HG03196 (cell line): ENCODE results near the gene PERM1.
"Not testable (repeated sequence)": the region's sequence is repeated elsewhere in the genome, so short reads cannot be mapped to it uniquely, and the experiment has no call there.

Experiments used
- ATAC-seq: cut with Tn5 transposase; IDR thresholded peaks from one replicate; pipeline ENCODE4 v1.9.1; 2021; ENCODE audit not compliant: unreplicated experiment

PERM1 gene

DNA sequence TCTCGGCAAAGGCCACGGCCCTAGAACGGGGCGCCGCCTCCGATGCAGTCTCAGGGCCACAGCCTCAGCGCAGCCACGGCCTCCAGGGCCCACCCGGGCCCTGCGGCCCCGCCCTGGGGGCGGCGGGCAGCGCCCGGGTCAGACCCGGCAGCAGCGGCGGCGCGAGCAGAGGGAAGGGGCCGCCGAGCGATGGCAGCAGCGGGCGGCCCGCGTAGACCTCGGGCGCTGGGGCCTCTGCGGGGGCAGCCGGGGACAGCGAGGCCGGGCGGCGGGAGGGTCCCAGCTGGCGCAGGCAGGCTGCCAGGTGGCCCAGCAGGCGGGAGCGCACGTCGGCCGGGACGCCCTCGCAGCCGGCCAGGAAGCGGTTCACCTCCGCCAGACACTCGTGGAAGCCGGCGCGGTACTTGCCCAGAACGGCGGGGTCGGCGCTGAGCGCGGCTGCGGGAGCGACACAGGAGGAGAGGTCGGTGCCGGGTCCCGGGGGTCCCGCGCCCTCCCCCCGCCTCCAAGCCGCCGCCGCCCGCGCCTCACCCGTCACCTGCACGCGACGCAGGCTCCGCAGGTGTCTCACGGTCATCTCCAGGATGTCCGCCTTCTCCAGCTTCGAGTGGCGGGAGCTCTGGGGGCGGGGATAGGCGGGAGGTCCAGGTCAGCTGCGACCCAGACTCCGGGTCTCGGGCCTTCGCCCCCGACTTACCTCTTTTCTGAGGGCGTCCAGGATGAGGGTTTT lies 17.3 kb upstream of the PERM1 start:
- peak; percentile 14 for ATAC-seq

DNA sequence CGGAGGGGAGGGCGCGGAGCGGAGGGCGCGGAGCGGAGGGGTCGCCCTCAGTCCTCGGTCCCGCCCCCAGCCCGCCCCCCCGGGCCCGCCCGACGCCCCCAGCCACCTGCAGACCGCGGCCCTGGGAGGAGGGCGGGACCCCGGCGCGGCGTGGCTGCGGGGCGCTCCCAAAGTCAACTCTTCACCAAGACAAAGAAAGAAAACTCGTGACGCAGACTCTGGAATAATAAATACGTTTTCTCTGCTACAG lies 16.8 kb upstream of the PERM1 start:
- no peak for ATAC-seq

DNA sequence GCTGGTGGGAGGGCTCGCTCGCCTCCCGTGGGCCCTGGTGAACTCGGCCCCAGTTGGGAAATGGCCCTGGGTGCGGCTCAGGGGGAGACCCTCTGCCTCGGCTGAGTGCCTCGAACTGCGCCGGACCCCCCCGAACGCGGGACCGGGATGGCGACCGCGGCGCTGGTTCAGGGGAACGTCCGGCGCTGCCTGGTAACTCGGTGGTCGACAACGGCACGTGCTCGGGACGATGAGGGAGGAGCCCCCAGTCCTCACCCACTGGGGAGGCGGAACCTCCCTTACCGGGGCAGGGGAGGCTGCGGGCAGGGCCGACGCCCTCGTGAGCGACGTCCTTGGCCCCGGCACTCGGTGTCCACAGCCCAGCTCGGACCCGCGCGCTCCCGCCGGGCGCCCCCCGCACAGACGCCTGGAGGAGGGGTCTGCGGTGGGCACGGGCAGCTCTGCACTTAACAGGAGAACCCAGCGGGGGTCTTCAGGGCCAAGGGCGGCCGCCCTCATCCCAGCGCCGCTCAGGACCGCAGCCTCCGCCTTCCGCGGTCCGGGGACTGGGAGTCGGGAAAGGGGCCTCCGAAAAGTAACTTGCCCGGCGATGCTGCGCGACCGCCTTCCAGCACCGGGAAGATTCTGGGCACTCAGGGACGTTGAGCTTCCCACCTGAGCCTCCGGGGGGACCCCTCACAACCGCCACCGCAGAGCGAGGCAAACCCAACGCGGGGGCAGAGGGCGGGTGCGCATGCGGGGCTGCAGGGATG lies 16.3 kb upstream of the PERM1 start:
- no peak for ATAC-seq

DNA sequence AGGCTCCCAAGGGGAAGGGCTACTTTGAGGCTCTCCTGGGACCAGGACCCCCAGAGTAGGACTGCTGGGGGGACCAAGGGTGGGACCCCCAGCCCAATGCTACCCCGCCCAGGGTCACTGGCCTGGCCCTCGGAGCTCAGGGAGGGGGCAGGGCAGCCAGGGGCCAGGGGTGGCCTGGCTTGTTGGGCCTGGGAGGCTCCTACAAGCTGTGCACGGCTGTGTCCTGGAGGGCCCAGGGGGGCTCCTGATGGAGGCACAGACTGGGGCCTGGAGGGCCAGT lies 15.8 kb upstream of the PERM1 start:
- no peak for ATAC-seq

DNA sequence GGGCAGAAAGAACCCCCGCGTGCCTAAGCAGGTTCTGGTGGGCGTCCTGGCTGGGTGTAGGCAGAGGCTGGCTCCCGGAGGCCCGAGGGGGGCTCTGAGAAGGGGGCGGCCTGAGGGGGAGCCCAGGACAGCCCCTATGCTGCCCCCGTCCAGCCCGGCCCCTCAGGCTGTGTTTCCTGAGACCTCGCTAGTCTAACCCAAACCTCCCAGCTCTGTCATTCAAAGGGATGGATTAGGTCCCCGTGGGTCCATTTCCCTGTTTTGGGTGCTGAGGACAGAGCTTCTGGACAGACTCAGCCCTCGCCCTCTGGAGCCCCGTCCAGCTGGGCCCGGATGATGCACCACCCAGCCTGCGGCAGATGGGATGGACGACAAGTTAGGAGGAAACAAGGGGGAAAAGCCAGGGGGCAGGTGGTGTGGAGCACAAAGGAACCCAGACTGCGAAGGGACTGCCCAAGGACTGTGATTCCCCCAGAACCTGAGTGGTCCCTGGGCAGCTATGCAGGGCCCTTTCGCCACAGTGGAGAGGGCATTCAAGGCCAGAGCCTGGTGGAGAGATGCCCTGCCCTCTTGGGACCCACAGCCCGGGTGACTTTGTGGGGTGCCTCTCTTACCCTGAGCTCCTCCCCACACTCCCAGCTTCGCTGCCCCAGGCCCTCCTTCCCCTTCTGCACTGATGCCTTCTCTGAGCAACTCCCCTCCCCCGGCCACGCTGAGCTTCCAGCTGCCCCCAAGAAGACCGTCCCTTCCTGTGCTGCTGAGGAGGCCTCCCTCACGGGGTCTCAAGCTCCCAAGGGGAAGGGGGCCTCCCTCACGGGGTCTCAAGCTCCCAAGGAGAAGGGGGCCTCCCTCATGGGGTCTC lies 15.2 kb upstream of the PERM1 start:
- ATAC-seq = no peak

DNA sequence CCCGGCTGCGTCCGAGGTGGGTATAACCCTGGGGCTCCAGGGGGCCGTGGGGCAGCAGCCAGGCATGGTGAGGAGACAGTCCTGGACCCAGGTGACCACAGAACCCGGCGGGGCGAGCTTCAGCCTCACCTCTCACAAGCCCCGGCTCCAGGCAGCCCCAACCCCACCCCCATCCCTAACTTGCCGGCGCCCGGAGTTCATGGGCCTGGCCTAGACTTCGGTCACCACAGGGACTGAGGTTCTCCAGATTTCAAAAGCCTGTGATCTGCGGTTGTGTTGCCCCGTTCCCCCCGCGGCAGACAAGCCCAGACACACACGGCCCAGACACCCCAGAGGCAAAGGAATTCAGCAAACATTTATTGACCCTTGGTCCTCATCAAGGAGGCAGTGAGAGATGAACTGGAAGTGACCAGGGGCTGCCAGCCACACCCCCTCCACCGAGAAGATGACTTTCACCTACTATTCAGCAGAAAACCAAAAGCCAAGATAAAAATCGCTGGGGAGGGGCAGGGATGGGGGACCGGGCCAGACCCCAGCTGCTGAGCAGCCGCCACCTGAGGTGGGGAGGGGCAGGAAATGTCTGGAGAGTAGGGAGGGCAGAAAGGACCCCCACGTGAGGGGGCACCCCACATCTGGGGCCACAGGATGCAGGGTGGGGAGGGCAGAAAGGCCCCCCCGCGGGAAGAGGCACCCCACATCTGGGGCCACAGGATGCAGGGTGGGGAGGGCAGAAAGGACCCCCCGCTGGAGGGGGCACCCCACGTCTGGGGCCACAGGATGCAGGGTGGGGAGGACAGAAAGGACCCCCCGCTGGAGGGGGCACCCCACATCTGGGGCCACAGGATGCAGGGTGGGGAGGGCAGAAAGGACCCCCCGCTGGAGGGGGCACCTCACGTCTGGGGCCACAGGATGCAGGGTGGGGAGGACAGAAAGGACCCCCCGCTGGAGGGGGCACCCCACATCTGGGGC lies 14.1 kb upstream of the PERM1 start:
- no peak for ATAC-seq

DNA sequence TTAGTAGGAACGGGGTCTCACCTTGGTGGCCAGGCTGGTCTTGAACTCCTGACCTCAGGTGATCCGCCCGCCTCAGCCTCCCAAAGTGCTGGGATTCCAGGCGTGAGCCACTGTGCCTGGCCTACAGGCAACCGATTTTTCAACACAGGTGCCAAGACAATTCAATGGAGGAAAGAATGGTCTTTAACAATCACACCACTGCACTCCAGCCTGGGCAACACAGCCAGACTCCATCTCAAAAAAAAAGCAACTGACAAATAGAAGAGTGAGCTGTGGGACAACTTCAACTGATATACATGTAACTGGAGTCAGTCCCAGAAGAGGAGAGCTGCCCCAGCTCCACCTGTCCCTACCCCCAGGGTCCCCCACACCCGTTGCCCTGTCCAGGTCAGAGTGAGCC lies 12.7 kb upstream of the PERM1 start:
- ATAC-seq = not testable (repeated sequence)

DNA sequence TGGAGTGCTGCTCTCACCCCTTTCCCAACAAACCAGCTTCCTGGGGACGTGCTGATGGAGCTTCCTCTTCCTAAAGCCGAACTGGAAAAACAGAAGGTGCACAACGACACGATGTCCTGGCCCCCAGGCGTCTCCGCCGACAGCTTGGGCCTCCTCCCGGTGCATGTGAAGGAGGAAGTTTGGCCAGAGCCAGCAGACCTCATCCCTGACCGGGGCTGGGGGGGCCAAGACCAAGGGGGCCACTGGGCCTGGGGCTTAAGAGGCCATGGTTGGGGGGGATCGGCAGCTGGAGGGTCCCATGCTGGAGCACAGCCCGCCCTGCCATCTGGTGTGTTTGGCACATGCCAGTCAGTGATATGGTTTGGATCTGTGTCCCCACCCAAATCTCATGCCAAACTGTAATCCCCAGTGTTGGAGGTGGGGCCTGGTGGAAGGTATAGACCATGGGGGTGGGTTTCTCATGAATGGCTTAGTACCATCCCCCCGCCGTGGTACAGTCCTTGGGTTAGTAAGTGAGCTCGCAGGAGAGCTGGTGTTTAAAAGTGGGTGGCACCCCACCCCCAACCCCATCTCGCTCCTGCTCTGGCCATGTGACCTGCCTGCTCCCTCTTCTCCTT lies 11.6 kb upstream of the PERM1 start:
- ATAC-seq = no peak

DNA sequence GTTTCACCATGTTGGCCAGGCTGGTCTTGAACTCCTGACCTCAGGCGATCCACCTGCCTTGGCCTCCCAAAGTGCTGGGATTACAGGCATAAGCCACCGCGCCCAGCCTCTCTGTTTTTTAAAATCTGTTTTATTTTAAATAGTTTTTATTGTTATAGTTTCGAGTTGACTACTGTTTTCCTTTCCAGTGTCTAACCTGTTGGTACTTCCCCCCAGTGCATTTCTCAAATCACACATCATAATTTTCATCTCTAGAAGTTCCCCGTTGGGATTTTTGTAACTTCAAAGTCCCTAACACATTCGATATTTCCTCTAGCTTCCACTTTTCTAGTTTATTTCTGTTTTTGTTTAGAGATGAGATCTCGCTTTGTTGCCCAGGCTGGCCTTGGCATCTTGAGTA lies 10.5 kb upstream of the PERM1 start:
- ATAC-seq = no peak

DNA sequence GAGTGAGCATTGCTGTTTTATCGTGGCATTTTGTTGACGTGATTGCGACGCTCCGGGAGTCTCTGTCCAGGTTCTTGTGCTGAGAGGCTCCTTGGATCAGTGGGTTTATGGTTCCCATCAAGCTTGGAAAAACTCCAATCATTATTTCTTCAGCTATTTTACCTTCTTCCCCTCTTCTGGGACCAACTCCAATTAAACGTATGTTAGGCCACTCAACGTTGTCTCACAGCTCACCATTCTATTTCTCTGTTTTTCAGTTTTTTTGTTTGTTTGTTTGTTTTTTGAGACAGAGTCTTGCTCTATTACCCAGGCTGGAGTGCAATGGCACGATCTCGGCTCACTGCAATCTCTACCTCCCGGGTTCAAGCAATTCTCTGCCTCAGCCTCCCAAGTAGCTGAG lies 10.0 kb upstream of the PERM1 start:
- no peak for ATAC-seq

DNA sequence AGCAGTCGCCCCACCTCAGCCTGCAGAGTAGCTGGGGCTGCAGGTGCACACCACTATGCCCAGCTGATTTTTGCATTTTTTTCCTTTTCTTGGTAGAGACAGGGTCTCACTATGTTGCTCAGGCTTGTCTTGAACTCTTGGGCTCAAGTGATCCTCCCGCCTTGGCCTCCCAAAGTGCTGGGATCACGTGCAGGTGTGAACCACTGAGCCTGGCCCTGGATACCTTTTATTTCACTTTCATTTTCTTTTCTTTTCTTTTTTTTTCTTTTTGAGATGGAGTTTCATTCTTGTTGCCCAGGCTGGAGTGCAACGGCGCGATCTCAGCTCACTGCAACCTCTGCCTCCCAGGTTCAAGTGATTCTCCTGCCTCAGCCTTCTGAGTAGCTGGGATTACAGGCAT lies 9.4 kb upstream of the PERM1 start:
- not testable (repeated sequence) for ATAC-seq

DNA sequence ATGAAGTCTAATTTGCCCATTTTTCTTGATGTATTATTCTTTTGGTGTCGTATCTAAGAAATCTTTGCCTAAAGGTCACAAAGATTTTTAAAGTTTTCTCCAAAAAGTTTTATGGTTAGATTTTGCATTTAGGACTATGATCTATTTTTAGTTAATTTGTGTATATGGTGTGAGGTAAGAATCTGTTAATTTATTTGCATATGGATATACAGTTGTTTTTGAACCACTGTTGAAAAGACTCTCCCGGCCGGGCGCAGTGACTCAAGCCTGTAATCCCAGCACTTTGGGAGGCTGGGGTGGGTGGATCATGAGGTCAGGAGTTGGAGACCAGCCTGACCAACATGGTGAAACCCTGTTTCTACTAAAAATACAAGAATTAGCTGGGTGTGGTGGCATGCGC lies 6.2 kb upstream of the PERM1 start:
- ATAC-seq = not testable (repeated sequence)

DNA sequence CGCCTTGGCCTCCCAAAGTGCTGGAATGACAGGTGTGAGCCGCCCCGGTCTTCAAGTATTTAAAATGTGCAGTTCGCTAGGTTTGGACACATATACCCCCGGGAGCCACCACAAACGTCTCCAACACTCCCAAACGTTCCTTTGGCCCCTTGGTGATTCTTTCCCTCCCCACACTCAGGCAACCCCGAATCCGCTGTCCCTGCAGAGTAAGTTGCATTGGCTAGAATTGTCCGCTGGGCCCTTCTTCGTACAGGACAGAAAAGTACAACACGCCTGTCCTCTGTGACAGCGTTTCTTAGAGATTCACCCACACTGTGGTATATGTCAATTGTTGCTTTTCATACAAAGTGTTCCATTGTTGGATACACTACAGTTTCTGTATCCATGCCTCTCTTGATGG lies 3.2 kb upstream of the PERM1 start:
- no peak for ATAC-seq

DNA sequence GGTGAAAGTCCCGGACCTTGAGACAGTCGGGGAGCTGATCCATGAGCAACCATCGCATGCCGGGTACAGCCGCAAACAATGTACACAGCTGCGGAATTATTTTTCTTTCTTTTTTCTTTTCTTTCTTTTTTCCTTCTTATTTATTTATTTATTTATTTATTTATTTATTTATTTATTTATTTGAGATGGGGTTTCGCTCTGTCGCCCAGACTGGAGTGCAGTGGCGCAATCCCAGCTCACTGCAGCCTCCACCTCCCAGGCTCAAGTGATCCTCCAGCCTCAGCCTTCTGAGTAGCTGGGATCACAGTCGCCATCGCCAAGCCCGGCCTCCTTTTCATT lies 2.6 kb upstream of the PERM1 start:
- no peak for ATAC-seq

DNA sequence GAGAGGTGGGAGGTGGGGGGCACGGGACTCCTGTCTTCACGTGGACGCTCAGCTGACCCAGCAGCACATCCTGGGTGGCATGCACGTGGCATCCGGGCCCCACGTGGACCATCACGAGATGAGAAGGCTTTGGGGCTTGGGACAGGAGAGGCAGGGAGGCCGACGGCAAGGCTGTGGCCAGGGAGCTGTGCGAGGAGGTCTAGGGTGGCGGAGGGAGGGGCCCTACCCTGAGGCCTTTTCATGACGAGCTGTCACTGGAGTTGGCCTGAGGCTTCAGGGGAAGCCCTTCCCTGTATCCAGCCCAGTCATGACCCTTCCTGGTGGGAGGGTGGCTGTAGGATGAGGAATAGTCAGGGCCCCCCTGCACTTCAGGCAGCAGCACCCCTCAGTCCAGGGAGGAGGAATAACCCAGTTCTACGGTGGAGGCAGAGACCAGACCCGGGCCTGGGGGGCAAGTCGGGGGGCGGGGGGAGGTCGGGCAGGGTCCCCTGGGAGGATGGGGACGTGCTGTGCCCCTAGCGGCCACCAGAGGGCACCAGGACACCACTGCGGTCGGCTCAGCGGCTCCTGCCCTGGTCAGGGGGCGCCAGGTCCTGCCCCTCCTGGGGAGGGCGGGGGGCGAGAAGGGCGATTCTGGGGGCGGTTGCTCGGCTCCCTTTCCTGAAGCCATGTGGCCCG lies 2.0 kb upstream of the PERM1 start:
- no peak for ATAC-seq

DNA sequence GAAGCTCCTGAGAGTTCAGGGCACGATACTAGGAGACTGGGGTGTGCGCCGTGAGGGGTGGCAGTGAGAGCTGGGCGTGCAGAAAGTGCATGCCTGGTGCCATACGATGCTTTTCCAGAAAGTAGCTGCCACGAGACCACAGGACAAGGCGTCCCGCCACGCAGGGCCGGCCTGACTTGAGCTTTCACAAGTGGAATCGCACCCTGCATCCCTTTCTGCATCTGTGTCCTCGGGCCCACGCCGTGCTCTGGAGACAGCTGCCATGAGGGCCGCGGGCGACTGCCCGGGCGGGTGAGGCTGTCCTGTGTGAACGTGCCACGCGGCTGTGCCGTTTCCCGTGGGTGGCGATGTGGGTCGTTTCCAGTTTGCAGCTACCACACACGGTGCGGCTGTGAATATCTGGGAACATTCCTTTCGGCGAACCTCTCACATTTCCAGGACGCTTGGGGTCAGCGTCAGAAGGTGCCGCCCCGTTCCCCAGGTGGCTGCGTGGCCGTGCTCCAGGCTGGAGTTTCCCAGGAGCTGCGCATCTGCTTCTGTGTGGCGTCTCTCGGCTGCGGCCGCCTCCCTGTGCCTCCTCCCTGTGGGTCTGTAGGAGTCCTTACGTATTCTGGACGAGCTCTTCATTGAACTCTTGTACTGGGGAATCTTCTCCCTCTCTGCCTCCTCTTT lies 1.0 kb upstream of the PERM1 start:
- no peak for ATAC-seq

DNA sequence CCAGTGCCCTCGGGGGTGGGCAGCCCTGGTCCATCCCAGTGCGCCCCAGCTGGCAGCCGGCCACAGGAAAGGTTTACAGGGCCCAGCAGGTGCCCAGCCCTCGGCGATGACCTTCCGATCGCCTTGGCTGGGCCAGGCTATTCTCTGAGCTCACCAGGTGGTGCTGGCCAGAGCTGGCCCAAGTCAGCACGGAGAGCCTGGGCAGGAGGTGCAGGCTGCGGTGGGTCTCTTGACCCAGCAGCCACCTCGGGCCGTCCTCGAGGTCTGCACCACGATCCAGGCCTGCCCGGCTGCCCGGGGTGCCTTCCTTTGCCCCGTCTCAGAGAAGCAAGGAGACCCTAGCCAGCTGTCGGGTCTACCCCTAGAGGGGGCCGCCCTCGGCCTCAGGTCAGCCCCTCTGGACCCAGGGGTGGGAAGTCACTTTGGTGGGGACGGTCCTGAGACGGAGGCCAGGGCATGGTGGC lies 370 bp downstream of the PERM1 start:
- no peak for ATAC-seq

DNA sequence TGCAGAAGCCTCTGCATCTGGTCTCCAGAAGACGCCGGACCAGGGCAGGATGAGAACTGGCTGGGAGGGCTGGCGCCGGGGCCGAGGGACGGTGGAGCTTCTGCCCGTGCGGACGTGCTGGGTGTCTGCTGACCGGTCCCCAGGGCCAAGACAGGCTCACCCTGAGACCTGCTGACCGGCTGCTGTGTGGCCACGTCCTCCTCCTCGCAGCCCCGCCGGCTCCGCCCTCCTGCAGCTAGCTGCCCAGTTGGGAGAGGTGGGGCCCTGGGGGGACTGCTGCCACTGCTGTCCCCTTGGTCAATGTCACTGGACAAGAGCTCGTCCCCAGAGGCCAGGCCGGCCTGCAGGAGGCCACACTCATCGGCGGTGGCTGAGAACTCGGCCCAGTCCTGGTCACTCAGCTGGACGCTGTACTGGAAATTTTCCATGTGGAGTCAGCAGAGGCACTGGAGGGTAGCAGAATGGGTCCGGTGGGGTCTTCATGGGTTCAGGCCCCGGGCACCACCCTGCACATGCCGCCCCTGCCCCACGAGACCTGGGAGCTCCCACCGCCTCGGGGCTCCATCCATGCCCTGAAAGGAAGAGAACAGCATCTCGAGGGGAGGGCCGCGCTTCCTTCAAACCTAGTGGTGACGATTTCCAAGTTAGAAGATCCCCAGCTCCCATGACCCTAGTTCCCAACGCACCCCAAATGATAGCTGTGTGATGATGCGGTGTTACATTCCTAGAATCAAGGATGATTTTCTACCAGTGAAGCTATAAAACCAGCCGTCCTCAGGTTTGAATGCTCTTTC lies 1.1 kb downstream of the PERM1 start:
- no peak for ATAC-seq

DNA sequence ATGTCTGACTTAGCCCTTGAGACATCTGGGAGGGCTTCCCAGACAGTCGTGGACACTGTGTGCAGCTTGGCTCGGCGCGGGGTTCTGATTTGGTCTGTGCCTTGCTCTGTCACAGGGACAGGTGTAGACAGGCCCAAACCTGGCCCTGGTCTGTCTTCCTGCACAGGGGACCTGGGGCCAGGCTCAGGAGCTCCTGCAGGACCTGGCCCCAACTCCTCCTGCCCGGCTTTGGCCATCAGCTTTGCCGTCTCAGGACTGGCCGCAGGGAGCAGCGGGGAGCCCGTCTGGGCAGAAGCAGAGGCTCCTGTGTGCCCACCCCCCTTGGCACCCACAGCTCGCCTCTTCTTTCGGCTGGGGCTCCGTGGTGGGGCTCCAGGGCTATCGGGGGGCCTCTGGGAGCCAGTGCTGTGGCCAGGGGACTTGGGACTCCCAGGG lies 1.7 kb downstream of the PERM1 start:
- no peak for ATAC-seq
